ENCODE measurements around the gene PIK3C2G. TPM values are rescaled to one million over a fixed set of nuclear protein-coding genes. Genes with fewer than 3 reads are reported as not detected.

The PIK3C2G gene
- polyA plus RNA-seq, 1 of the 3 experiments (the other 2 are of a cell fraction), result 0.02 TPM

DNA sequence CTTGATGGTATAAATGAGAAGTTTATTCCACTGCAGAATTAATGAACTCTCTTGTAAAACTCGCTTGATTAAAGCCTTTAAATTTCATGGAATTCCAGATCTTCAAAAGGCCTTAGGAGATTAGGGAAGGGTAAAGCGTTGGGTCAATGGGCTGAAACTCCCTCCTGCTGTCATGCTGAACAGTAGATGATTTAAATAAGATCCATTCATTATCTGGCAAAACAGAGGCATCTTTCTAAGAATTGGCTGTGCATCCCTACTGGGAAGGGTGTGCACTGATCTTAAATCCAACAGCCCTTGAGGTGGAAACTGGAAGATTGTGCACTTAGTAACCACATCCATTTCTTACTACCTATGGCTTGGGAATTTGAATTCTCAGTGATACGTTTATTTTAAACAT is 420.5 kb downstream of the PIK3C2G start:
- no peak overlapping the region for H3K9ac ChIP-seq
- no peaks in the 10 kb centered on the region for H4K20me1 ChIP-seq (ENCODE audit: insufficient read depth)
- no peaks in the 10 kb centered on the region for H3K9me2 ChIP-seq
- H3K27me3 ChIP-seq (ENCODE audit: insufficient read depth), result no peaks in the 10 kb centered on the region
- H3F3A ChIP-seq (replicated peaks; ENCODE audit: insufficient read depth), result no peaks in the 10 kb centered on the region
- WGBS (ENCODE audit: low lambda C conversion rate), result 37% methylated on average over 3 of the region's 3 CpGs
- no peak overlapping the region for H3K4me2 ChIP-seq
- H3K79me2 ChIP-seq (ENCODE audit: insufficient read depth), result no peaks in the 10 kb centered on the region
- no peak for DNase-seq
- H3K36me3 ChIP-seq (replicated peaks in 1 of 2; ENCODE audit: control insufficient read depth in 1 of 2, insufficient read depth in 2 of 2, low read length in 1 of 2), result no peaks in the 10 kb centered on the region
- ChIA-PET POLR2A (no interaction called here), CTCF (no interaction called here)
- no peaks in the 10 kb centered on the region; the same call in 1 of the 2 replicates for H3K9me3 ChIP-seq
- H2AFZ ChIP-seq (ENCODE audit: low read depth), result no peak overlapping the region
- no peak overlapping the region for H3K27ac ChIP-seq (ENCODE audit: low read depth in 2 of 2, low read length in 1 of 2)
- TF ChIP-seq GATA2 (CRISPR knock-in tag; IDR thresholded peaks at IDR 0.05), result no peak
- TF ChIP-seq NFIC (IDR thresholded peaks at IDR 0.05; ENCODE audit: borderline replicate concordance), result no peak
- no peak for TF ChIP-seq RXRA (IDR thresholded peaks at IDR 0.05; ENCODE audit: borderline replicate concordance, low read depth)
- no peak for TF ChIP-seq FOXM1 (IDR thresholded peaks at IDR 0.05; ENCODE audit: low read depth)
- TF ChIP-seq POLR2AphosphoS5 (IDR thresholded peaks at IDR 0.05; ENCODE audit: low read depth, low read length), result no peak
- no peak for TF ChIP-seq RCOR1 (IDR thresholded peaks at IDR 0.05; ENCODE audit: low read length)
- TF ChIP-seq SMC3 (IDR thresholded peaks at IDR 0.05; ENCODE audit: low read depth, low read length), result no peak
- TF ChIP-seq YY1 (IDR thresholded peaks at IDR 0.05; ENCODE audit: low read depth), result no peak
- TF ChIP-seq EZH2phosphoT487 (IDR thresholded peaks at IDR 0.05; ENCODE audit: borderline replicate concordance, low read depth), result no peak
- TF ChIP-seq TEAD4 (IDR thresholded peaks at IDR 0.05; ENCODE audit: borderline replicate concordance, insufficient read depth), result no peak
- no peak for TF ChIP-seq GABPA (IDR thresholded peaks at IDR 0.05; ENCODE audit: low read depth)
- TF ChIP-seq TCF12 (IDR thresholded peaks at IDR 0.05), result no peak
- TF ChIP-seq FOXJ3 (CRISPR knock-in tag; IDR thresholded peaks at IDR 0.05), result no peak
- TF ChIP-seq, protein P1, sequence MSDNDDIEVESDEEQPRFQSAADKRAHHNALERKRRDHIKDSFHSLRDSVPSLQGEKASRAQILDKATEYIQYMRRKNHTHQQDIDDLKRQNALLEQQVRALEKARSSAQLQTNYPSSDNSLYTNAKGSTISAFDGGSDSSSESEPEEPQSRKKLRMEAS (IDR thresholded peaks at IDR 0.05; ENCODE audit: low read depth), result no peak
- TF ChIP-seq, protein P2, sequence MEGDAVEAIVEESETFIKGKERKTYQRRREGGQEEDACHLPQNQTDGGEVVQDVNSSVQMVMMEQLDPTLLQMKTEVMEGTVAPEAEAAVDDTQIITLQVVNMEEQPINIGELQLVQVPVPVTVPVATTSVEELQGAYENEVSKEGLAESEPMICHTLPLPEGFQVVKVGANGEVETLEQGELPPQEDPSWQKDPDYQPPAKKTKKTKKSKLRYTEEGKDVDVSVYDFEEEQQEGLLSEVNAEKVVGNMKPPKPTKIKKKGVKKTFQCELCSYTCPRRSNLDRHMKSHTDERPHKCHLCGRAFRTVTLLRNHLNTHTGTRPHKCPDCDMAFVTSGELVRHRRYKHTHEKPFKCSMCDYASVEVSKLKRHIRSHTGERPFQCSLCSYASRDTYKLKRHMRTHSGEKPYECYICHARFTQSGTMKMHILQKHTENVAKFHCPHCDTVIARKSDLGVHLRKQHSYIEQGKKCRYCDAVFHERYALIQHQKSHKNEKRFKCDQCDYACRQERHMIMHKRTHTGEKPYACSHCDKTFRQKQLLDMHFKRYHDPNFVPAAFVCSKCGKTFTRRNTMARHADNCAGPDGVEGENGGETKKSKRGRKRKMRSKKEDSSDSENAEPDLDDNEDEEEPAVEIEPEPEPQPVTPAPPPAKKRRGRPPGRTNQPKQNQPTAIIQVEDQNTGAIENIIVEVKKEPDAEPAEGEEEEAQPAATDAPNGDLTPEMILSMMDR (IDR thresholded peaks at IDR 0.05), result no peak
- TF ChIP-seq, protein P3, sequence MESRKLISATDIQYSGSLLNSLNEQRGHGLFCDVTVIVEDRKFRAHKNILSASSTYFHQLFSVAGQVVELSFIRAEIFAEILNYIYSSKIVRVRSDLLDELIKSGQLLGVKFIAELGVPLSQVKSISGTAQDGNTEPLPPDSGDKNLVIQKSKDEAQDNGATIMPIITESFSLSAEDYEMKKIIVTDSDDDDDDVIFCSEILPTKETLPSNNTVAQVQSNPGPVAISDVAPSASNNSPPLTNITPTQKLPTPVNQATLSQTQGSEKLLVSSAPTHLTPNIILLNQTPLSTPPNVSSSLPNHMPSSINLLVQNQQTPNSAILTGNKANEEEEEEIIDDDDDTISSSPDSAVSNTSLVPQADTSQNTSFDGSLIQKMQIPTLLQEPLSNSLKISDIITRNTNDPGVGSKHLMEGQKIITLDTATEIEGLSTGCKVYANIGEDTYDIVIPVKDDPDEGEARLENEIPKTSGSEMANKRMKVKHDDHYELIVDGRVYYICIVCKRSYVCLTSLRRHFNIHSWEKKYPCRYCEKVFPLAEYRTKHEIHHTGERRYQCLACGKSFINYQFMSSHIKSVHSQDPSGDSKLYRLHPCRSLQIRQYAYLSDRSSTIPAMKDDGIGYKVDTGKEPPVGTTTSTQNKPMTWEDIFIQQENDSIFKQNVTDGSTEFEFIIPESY (IDR thresholded peaks at IDR 0.05; ENCODE audit: borderline replicate concordance, low read depth), result no peak
- TF ChIP-seq FOSL2 (IDR thresholded peaks at IDR 0.05; ENCODE audit: borderline replicate concordance, low read depth), result no peak
- no peaks in the 10 kb centered on the region for H3K4me1 ChIP-seq (ENCODE audit: control insufficient read depth in 1 of 2, insufficient read depth in 2 of 2, low read depth in 1 of 2, low read length in 1 of 2)
- no peak overlapping the region for H3K4me3 ChIP-seq (ENCODE audit: low read depth in 2 of 2, low read length in 1 of 2)

All from SK-N-SH (cell line).